ENCODE measurements around the gene SLC30A10.
A peak's percentile ranks its signal among the peaks of the same experiment; 100 is the strongest.
"Not testable (repeated sequence)": the region's sequence is repeated elsewhere in the genome, so short reads cannot be mapped to it uniquely, and the experiment has no call there.

Gene SLC30A10

GRCh38 chr1:219927956-219928790 is at the start of gene SLC30A10:
Gene SLC30A10 (minus strand): TSS chr1:219928557. CDS start chr1:219928440, 117 bp downstream.
- DNase-seq (ENCODE audit: low spot score), result peak; percentile 57

GRCh38 chr1:219973213-219973612 is 44.9 kb upstream of the SLC30A10 start:
- DNase-seq (ENCODE audit: low spot score), result no peak

- no peak for DNase-seq (ENCODE audit: low spot score)
Measured at GRCh38 chr1:219967361-219967760, 39.0 kb upstream of the SLC30A10 start.

- no peak for DNase-seq (ENCODE audit: low spot score)
Measured at GRCh38 chr1:219966071-219966349, 37.7 kb upstream of the SLC30A10 start.

GRCh38 chr1:219965285-219966070 is 37.1 kb upstream of the SLC30A10 start:
- no peak for DNase-seq (ENCODE audit: low spot score)

- no peak for DNase-seq (ENCODE audit: low spot score)
Measured at GRCh38 chr1:219963432-219963831, 35.1 kb upstream of the SLC30A10 start.

- no peak for DNase-seq (ENCODE audit: low spot score)
Measured at GRCh38 chr1:219961684-219962083, 33.3 kb upstream of the SLC30A10 start.

- no peak for DNase-seq (ENCODE audit: low spot score)
Measured at GRCh38 chr1:219959540-219960203, 31.3 kb upstream of the SLC30A10 start.

GRCh38 chr1:219958875-219959417 is 30.6 kb upstream of the SLC30A10 start:
- no peak for DNase-seq (ENCODE audit: low spot score)

GRCh38 chr1:219954736-219955421 is 26.5 kb upstream of the SLC30A10 start:
- no peak for DNase-seq (ENCODE audit: low spot score)

- no peak for DNase-seq (ENCODE audit: low spot score)
Measured at GRCh38 chr1:219954052-219954451, 25.7 kb upstream of the SLC30A10 start.

GRCh38 chr1:219952361-219952760 is 24.0 kb upstream of the SLC30A10 start:
- no peak for DNase-seq (ENCODE audit: low spot score)

GRCh38 chr1:219949227-219949626 is 20.9 kb upstream of the SLC30A10 start:
- DNase-seq (ENCODE audit: low spot score), result not testable (repeated sequence)

- DNase-seq (ENCODE audit: low spot score), result not testable (repeated sequence)
Measured at GRCh38 chr1:219948766-219949165, 20.4 kb upstream of the SLC30A10 start.

- peak; percentile 45 for DNase-seq (ENCODE audit: low spot score)
Measured at GRCh38 chr1:219945795-219946194, 17.4 kb upstream of the SLC30A10 start.

- DNase-seq (ENCODE audit: low spot score), result no peak
Measured at GRCh38 chr1:219941179-219942118, 13.1 kb upstream of the SLC30A10 start.

- no peak for DNase-seq (ENCODE audit: low spot score)
Measured at GRCh38 chr1:219940707-219941106, 12.3 kb upstream of the SLC30A10 start.

GRCh38 chr1:219938706-219939105 is 10.3 kb upstream of the SLC30A10 start:
- DNase-seq (ENCODE audit: low spot score), result no peak

GRCh38 chr1:219933763-219934162 is 5.4 kb upstream of the SLC30A10 start:
- DNase-seq (ENCODE audit: low spot score), result not testable (repeated sequence)

- DNase-seq (ENCODE audit: low spot score), result no peak
Measured at GRCh38 chr1:219931033-219931432, 2.7 kb upstream of the SLC30A10 start.

GRCh38 chr1:219928791-219929118 is 398 bp upstream of the SLC30A10 start:
- no peak for DNase-seq (ENCODE audit: low spot score)
